NCI-H2029 (cell line): ENCODE data around the gene SV2B.

Source experiments
- DNase-seq: peaks from one replicate; lab custom pipeline; 2025; lab: John Stamatoyannopoulos, UW

Gene SV2B

GRCh38 chr15:91104111-91104510 is 4.1 kb downstream of the SV2B start:
- peak; percentile 61 for DNase-seq

- DNase-seq, result no peak
These were observed 8.4 kb downstream of the SV2B start for GRCh38 chr15:91108421-91108820.

DNA sequence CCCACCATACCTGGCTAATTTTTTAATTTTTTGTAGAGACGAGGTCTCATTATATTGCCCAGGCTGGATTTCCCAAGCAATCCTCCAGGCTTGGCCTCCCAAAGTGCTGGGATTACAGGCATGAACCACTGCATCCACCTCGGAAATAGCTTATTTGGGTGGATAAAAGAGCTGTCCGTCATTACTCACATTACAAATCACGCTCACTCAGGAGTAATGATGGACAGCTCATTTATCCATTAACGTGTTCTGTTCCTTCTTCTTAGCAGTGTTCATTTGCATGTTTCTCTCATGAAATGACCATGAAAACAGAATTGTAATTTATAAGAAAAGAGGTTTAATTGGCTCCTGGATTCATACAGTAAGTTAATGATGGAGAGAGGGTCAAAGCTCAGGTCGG is 9.8 kb downstream of the SV2B start:
- no peak for DNase-seq

DNA sequence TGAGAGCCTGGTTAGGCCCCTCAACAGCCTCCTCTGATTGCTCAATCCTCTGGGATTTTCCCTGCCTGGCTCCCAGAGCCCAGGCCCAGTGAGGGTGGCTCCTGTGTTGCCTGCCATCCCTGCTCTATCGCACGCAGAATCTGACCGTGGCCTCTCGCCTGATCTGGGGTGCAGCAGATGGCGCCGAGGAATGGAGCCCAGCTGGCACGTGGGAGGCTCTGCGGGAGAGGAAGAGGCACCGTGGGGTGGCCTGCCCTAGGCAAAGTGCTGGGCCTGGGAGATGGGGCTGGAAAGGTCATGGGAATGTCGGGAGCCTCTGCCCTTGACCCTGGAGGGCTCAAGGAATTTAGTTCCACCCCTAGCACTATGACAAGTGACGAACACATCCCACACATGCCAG is 10.3 kb downstream of the SV2B start:
- DNase-seq, result no peak

- DNase-seq, result peak; percentile 65
These were observed 13.0 kb downstream of the SV2B start for GRCh38 chr15:91113030-91113429.

GRCh38 chr15:91114301-91114700 is 14.2 kb downstream of the SV2B start:
- DNase-seq, result no peak

GRCh38 chr15:91116113-91117067 is 16.3 kb downstream of the SV2B start:
- DNase-seq, result peak; percentile 68

- DNase-seq, result no peak
These were observed 17.3 kb downstream of the SV2B start for GRCh38 chr15:91117375-91117774.

DNA sequence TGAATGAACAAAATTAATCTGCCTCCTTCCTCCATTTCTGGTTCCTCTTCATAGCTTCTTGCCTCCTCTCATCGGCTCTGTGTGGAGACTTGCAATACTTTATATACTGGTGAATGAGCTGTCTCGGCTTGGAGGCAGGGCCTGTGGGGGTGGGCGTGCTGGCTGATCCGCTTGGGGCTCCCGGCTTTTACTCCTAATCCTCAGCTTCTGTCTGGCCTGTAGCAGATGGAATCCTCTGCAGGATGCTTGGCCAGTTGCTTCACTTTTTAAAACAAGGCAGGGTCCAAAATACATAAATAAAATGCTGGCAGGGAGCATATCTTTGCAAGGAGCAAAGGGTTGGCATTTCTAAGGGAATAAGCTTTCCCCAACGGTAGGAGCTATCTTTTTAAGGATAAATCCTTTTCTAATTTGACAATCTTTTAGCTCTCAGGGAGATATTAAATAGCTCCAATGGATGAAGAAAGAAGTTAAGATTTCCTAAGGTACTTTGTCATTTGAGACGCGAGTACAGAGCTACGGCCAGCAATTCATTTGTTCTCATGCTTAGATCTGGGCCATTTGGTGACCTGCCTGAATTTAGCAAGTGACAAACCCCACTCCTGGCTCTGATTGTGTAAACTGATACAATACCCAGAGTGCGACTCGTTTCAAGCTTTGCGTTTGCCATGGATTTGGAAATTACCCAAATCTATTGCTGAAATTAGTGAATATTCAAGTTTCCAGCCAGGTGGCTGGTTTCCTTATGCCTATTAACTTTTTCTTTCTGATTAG is 18.9 kb downstream of the SV2B start:
- no peak for DNase-seq

DNA sequence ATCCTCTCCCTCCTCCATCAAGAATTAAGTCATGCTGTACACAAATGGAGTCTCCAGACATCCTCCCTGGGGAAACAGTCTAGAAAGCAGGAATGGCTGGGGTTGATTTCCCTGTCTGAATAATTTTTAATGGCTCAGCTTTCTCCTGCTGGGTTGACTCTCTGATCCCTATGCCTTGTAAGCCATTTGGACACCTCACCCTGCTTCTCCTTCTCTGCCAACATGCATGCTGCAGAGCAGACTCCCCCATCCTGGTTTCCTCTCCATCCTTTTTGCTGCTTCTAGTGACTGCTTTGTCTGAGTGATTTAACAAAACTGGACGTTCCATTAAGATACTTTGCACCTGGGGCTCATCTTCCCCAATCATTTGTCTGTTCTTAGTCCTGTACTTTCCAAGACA is 22.2 kb downstream of the SV2B start:
- DNase-seq, result no peak

GRCh38 chr15:91124132-91124531 is 24.1 kb downstream of the SV2B start:
- no peak for DNase-seq

GRCh38 chr15:91125162-91125561 is 25.1 kb downstream of the SV2B start:
- DNase-seq, result no peak

- no peak for DNase-seq
These were observed 26.0 kb downstream of the SV2B start for GRCh38 chr15:91126080-91126479.

DNA sequence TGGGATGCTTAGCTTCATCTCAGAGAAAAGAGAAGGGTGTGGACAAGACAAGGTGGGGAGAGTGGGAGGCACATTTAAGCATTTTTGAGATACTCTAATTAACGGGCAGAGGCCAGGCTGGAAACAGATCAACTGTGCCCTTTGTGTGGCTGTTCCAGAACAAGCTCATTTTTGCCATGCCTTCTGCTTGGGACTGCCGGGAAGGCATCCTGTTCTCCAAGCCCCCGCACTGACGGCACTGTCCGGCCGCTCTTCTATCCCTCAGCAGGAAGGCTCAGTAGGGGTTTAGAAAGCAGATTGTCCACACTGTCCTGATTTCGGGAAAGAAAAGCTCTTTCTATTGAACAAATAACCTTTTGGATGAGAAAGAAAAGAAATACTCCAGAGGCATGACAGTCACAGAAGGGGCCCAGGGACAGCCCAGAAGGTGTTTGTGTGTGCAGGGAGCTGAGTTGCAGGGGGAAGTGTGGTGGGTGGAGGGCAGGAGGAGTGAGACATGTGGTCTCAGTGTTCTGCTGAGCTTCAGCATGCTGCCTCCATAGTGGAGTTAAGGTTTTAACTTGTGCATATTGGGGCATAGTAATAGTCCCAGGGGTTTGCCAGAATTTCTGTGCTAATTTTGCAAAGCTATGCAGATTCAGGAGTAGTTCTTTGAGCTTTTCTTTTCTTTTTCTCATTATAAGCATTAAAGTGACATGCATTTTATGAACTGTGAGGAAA is 27.3 kb downstream of the SV2B start:
- DNase-seq, result no peak

- no peak for DNase-seq
These were observed 28.0 kb downstream of the SV2B start for GRCh38 chr15:91128016-91128415.

GRCh38 chr15:91129436-91129835 is 29.4 kb downstream of the SV2B start:
- no peak for DNase-seq

DNA sequence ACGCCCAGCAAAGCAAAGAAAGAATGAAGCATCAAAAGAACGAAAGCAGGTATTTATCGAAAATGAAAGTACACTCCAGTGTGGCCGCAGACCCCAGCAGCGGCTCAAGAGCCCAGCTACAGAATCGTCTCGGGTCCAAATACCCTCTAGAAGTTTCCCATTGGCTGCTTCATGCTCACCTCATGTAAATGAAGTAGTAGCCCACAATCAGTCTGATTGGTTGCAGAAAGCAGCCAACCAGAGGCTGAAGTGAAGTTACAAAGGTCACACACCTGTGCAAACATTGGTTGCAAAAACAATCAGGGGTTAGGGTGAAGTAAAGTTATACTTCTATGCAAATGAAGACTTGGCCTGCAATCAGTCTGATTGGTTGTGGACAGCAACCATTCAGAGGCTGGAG is 32.0 kb downstream of the SV2B start:
- DNase-seq, result no peak

DNA sequence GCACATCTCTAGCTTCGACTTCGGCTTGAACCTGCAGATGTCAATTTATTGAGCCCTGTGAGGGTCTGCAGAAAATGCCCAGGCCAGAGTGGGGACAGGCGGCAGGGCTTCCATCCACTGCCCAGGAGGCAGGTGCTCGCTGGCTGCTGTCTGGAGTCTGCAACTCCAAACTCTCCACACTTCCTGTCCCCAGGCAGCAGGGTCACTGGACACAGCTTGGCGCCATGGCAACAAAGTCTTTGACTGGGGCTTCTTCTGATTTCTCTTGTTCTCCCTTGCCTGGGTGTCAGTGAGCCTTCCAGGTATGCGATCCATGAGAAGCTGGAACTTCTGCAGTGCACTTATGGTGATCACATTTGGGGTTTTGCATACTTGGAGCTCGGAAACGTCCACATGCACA is 33.5 kb downstream of the SV2B start:
- no peak for DNase-seq

DNA sequence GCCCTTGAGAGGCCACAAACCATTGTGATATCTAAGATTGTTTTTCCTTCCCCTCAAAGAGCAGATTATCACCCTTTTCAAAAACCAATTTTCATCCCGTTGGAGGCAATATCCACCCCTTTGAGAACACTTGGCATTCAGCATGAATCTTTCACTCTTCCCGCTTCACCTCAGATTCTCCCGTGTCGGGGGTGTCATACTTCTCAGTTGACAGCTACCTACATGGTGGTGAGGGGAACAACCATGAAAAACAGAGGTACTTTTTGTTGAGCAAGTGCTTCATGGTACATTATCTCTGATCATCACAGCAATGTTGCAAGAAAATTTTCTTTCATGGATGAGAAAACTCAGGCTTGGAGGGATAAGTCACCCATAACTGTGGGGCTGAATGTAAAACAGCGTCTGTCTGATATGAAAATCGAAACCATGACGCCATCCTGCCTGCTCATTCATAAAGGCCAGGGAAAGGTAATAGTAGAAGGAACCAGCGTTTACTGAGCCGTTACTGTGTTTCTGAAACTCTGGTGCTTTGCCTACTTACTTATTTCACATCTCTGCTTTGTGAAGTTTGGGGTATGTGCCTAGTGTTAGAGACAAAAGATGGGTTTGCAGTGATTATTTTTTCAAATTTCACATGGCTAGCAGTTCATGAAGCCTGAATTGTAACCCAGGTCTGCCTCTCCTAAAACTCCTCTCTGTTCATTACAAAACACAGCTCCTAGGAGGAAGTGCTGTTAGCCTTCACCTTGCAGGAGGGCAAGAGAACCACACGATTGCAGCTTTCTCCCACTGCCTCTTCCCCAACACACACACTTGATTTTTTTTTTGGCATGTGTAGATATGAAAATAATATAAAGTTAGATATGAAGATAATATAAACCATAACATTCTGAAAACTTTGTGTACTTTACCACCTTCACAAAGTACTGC is 35.4 kb downstream of the SV2B start:
- no peak for DNase-seq

GRCh38 chr15:91136386-91136923 is 36.4 kb downstream of the SV2B start:
- no peak for DNase-seq

DNA sequence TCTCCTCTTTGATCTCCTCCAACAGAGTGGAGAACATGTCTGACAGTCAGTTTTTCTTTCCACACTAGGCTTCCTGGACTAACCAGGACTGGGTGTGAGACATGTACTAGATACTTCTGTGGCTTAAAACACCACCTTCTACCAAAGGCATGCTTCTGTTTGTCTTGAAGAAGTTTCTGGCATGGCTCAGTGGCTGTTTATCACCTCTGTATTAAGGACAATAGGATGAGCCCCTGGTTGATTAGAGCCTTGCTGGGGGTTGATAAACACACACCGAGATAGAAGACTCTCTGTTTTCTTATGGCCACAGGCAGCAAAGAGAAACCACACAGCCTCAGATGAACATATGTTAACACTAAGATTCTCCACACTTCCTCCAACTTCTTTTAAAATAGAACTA is 40.5 kb downstream of the SV2B start:
- no peak for DNase-seq
